Naive thymus-derived CD8-positive, alpha-beta T cell (primary cell): ENCODE data around the gene PBXIP1. TPM values are rescaled to one million over a fixed set of nuclear protein-coding genes. Genes with fewer than 3 reads are reported as not detected.
"Not testable (repeated sequence)": the region's sequence is repeated elsewhere in the genome, so short reads cannot be mapped to it uniquely, and the experiment has no call there.

Experiments used
- ATAC-seq, 2 donors: fragments of 150-1000 bp; cut with Tn5 transposase in 1 of 2; sonication (Bioruptor Pico), chemical (Tn5 transposase) in 1 of 2; 1 replicate in 1 of 2; 2 replicates in 1 of 2; pipeline ENCODE4 v1.10.0; 2021; ENCODE audit warnings: mild to moderate bottlenecking in 2 of 2, moderate library complexity in 2 of 2
- POLR2A ChIA-PET: fragments of 350-600 bp; sonication (Branson Sonifier 250); formaldehyde crosslinking; loops from one replicate; lab custom pipeline; 2021; ENCODE audit warnings: antibody characterized with exemption; lab: Charles Lee
- DNase-seq, 10 donors: peaks; one replicate each; pipeline versions ENCODE4 v3.0.0 to v3.0.0-alpha.2; 2020 to 2022
- H3K27ac Mint-ChIP-seq, 10 donors: one replicate each; pipeline ENCODE4 v1.8.0; 2020 to 2022; ENCODE audit warnings: mild to moderate bottlenecking in 10 of 10, mixed read lengths in 10 of 10, moderate library complexity in 4 of 10, inconsistent platforms in 1 of 10
- H3K27me3 Mint-ChIP-seq, 5 donors: one replicate each; pipeline ENCODE4 v1.8.0; 2021 to 2022; ENCODE audit warnings: mixed read lengths in 5 of 5
- H3K36me3 Mint-ChIP-seq, 3 donors: one replicate each; pipeline ENCODE4 v1.8.0; 2020 to 2022; ENCODE audit warnings: mixed read lengths in 3 of 3, mild to moderate bottlenecking in 2 of 3, inconsistent platforms in 1 of 3
- H3K4me1 Mint-ChIP-seq, 4 donors: one replicate each; pipeline ENCODE4 v1.8.0; 2021 to 2022; ENCODE audit warnings: mixed read lengths in 4 of 4
- H3K4me3 Mint-ChIP-seq, 10 donors: one replicate each; pipeline ENCODE4 v1.8.0; 2020 to 2022; ENCODE audit warnings: mild to moderate bottlenecking in 10 of 10, mixed read lengths in 10 of 10, moderate library complexity in 6 of 10, inconsistent platforms in 1 of 10
- H3K9me3 Mint-ChIP-seq, 9 donors: one replicate each; pipeline ENCODE4 v1.8.0; 2020 to 2022; ENCODE audit warnings: mixed read lengths in 9 of 9, mild to moderate bottlenecking in 3 of 9, inconsistent platforms in 1 of 9, moderate library complexity in 1 of 9
- polyA plus RNA-seq, 3 donors: library from polyadenylated mRNA; unstranded; fragments of 300-500 nt; fragmentation: Illumina TruSeq; gene quantifications; one replicate each; pipeline ENCODE4 v1.2.3, GENCODE V29; 2021
- total RNA-seq, 8 experiments: library from RNA in 2 of 8; stranded (reverse) in 2 of 8; gene quantifications; one replicate each; pipeline ENCODE4 v1.2.3 and lab custom pipeline; 2021 to 2026

Gene PBXIP1
- total and polyA plus RNA-seq, 5 experiments from 2014 or later = 182 to 319 (median 239) TPM

DNA sequence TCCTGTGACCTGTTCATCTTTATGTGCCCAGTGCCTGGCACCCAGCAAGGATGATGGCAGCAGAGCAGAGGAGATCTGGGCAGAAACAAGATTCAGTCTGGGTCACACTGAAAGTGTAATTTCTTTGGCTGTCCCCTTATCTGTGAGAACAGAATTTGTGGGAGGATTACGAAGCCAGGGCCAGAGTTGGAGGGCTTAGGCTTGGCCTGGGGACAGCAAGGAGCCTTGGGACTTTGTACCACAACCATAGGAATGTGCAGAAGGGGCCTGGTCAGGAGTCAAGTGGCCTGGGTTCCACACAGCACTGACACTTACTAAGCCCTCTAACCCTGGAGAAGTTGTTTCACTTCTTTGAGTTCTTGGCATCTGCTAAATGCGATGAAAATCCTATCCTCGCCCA, 32.2 kb downstream of the PBXIP1 start:
- Mint-ChIP-seq H3K27ac (peak overlapping the region in 2 of 10 donors; percentile 37), H3K36me3 (peaks cover 7 to 47% (median 10%) of the 10 kb centered on the region in 3 donors), H3K4me3 (no peak overlapping the region), H3K9me3 (no peaks in the 10 kb centered on the region), H3K4me1 (peaks cover 2 to 15% (median 13%) of the 10 kb centered on the region in 4 donors), H3K27me3 (no peaks in the 10 kb centered on the region)
- ATAC-seq (no peak), DNase-seq (no peak)
- POLR2A ChIA-PET = no interaction called here

DNA sequence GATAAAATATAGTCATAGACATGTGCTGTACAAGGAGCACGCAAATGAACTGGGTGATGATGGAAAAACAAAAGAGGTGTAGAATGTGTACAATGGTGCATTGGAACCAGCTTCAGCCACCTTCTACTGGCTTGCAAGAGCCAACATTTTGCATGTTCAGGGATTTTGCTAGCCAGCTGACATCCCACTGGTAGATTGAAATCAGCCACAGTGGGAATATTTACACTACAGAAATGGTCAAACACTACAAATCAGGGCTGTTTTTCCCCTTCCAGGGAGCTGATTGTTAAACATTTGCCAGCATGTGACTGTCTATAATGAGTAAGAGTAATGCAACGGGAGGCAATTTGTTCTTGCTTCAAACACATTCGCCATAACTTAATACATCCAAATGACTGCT, 42.6 kb downstream of the PBXIP1 start:
- POLR2A ChIA-PET = interaction anchor here (0.5 kb wide), 1 partner anchor 255 kb away, joined by 4 read pairs; no protein-coding TSS in a partner anchor
- Mint-ChIP-seq H3K36me3 (peaks cover 4 to 6% (median 6%) of the 10 kb centered on the region in 3 donors), H3K27me3 (peaks cover 0 to 3% (median 1%) of the 10 kb centered on the region in 5 donors), H3K4me3 (no peak overlapping the region), H3K4me1 (no peaks in the 10 kb centered on the region), H3K9me3 (peaks cover 0 to 2% (median 0%) of the 10 kb centered on the region in 9 donors), H3K27ac (no peak overlapping the region)
- DNase-seq (no peak), ATAC-seq (no peak)

DNA sequence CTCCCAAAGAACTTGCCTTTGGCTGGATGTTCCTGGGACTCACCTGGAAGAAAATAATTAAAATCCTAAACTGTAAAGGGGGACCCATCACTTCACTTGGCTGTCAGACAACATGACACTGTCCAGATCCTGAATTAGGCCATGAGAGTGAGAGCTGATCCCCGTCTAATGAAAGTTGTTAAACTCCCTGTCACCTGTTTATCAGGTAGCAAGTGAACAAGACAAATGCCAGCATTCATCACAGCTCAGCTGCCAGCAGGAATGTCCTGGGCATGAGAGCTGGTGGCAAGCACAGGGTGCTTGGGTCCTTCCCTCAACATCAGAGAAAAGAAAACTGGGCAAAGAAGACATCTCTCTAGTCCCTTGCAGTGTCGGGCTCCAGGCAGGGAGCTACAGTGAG, 43.1 kb downstream of the PBXIP1 start:
- Mint-ChIP-seq H3K4me3 (no peak overlapping the region), H3K36me3 (peaks cover 4 to 6% (median 6%) of the 10 kb centered on the region in 3 donors), H3K4me1 (peaks cover 0 to 1% (median 0%) of the 10 kb centered on the region in 4 donors), H3K27ac (peak overlapping the region in 1 of 10 donors; percentile 33), H3K27me3 (peaks cover 0 to 3% (median 1%) of the 10 kb centered on the region in 5 donors), H3K9me3 (peaks cover 0 to 2% (median 0%) of the 10 kb centered on the region in 9 donors)
- no peak for DNase-seq
- POLR2A ChIA-PET = interaction anchor here (0.5 kb wide), 1 partner anchor 255 kb away, joined by 4 read pairs; no protein-coding TSS in a partner anchor
- no peak for ATAC-seq

- Mint-ChIP-seq H3K9me3 (peaks cover 0 to 2% (median 0%) of the 10 kb centered on the region in 9 donors), H3K27ac (peak overlapping the region in 1 of 10 donors; percentile 12), H3K4me1 (peaks cover 0 to 2% (median 0%) of the 10 kb centered on the region in 4 donors), H3K4me3 (no peak overlapping the region), H3K36me3 (peaks cover 4 to 6% (median 6%) of the 10 kb centered on the region in 3 donors), H3K27me3 (peaks cover 0 to 3% (median 1%) of the 10 kb centered on the region in 5 donors)
- POLR2A ChIA-PET = interaction anchor here (0.9 kb wide), 1 partner anchor 25 kb away, joined by 3 read pairs; the partner anchor contains the start of gene PMVK
- no peak for ATAC-seq
- no peak for DNase-seq
Observed at GRCh38 chr1:154911691-154912550, 44.0 kb downstream of the PBXIP1 start.

DNA sequence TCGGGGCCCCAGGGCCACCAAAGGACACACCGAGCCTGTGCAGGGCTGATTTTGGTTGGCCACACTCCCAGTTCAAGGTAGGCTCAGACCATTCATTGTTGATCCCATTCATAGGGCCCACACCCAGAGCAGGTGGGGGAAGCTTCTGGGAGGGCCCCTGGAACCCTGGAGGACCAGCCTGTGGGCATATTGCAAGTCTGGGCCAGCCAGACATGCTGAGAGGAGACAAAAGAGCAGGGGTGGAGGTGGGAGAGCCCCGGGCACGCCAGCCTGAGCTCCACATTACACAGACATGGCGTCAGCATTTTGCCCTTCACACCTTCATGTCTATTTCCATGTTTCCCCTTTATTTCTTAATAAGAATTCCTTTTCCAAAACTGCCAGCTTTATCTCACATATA, 45.0 kb downstream of the PBXIP1 start:
- DNase-seq = no peak

DNA sequence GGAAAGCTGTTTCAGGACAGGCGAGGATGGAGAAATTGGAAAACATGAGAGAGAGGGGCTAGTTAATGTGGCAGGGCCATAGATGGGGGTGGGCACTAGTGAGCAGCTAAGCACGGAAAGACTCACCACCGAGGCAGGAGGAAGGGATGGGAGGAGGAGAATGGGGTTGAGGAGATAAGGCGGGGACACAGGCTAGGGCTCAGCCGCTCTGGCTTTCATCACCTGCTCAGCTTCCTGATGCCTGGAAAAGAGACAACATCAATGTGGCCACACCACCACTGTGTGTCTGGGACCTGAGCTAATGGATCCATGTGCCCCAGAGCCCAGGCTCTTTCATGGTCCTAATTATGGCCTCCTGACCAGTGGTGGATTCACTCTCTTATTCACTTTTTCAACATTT, 47.0 kb downstream of the PBXIP1 start:
- Mint-ChIP-seq H3K27me3 (peaks cover 0 to 3% (median 1%) of the 10 kb centered on the region in 5 donors), H3K4me1 (peaks cover 0 to 2% (median 0%) of the 10 kb centered on the region in 4 donors), H3K9me3 (no peaks in the 10 kb centered on the region), H3K27ac (peak overlapping the region in 1 of 10 donors; percentile 44), H3K4me3 (no peak overlapping the region), H3K36me3 (no peaks in the 10 kb centered on the region)
- DNase-seq = no peak
- POLR2A ChIA-PET = no interaction called here
- no peak for ATAC-seq

More for the DNA sequence above, 45.0 kb downstream of the PBXIP1 start:
- Mint-ChIP-seq H3K9me3 (no peaks in the 10 kb centered on the region), H3K4me3 (no peak overlapping the region), H3K4me1 (peaks cover 0 to 2% (median 0%) of the 10 kb centered on the region in 4 donors), H3K27me3 (peaks cover 0 to 3% (median 1%) of the 10 kb centered on the region in 5 donors), H3K27ac (no peak overlapping the region), H3K36me3 (peaks cover 0 to 3% (median 0%) of the 10 kb centered on the region in 3 donors)
- POLR2A ChIA-PET = interaction anchor here (0.9 kb wide), 1 partner anchor 26 kb away, joined by 3 read pairs; the partner anchor contains the start of gene PMVK
- ATAC-seq = no peak

DNA sequence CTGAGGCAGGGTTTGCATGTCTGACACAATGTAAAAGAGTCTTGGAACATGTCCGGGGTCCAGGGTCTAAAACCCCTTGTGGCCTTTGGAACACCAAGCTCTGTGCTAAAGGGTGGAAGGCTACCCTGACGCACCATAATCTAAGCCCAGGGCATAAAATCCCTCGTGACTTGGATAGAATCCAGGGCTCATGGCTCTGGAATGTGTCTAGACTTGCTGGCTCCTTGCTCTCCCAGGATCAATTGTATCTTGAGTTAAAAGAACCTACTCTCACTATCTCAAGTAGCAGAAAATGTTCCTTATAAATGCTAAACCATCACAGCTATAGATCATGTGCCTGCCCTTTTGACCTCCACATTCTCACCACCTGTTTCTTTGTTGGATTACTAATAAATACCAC, 47.8 kb downstream of the PBXIP1 start:
- H3K27me3 Mint-ChIP-seq, H3K4me3 Mint-ChIP-seq, H3K36me3 Mint-ChIP-seq, POLR2A ChIA-PET, H3K4me1 Mint-ChIP-seq, H3K9me3 Mint-ChIP-seq, DNase-seq, ATAC-seq: not testable (repeated sequence)
- peak overlapping the region in 1 of 10 donors; percentile 44 for H3K27ac Mint-ChIP-seq

DNA sequence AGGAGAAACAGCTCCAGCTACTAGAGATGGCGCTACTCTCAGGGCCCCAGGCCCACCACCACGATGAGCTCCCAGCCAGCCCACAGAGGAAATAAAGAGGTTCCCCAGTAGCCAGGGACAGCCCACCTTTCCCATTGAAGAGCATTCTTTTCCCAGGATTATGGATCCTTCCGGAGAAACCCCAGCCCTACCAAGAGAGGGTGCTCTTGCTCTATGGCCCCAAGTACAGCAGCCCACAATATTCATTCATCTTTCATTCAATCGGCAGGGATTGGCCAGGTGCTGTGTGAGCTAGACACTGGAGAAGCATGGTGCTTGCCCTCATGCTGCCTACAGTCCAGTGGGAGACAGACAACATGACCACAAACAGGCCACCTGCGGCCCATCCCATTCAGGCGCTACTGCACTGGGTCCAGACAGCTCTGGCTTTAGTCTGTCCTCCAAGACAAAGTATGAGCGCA, 49.2 kb downstream of the PBXIP1 start:
- peak in 1 of 10 donors; percentile 4 for DNase-seq
- POLR2A ChIA-PET = interaction anchor here (0.7 kb wide), 2 partner anchors 78 to 414 kb away, joined by 3 read pairs; no protein-coding TSS in a partner anchor

DNA sequence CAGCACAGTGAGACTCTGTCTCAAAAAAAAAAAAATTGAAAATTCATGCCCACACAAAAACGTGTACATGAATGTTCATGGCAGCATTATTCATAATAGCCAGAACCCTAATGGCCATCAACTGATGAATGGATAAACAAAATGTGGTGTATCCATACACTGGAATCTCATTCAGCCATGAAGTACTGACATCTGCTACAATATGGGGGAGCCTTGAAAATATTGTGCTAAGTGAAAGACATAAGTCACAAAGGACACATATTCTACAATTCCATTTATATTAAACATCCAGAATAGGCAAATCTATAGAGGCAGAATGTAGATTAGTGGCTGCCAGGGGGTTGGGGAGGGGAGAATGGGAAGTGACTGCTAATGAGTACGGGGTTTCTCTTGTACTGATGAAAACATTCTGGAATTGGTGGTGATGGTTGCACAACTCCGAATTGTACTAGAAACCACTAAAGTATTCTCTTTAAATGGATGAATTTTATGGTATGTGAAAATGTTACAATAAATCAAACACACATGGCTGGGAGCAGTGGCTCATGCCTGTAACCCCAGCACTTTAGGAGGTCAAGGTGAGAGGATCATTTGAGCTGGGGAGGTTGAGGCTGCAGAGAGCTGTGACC, 52.8 kb downstream of the PBXIP1 start:
- Mint-ChIP-seq H3K4me3 (no peak overlapping the region), H3K36me3 (no peaks in the 10 kb centered on the region), H3K9me3 (no peaks in the 10 kb centered on the region), H3K27ac (peak overlapping the region in 1 of 10 donors; percentile 19), H3K4me1 (peaks cover 0 to 2% (median 0%) of the 10 kb centered on the region in 4 donors), H3K27me3 (peaks cover 0 to 2% (median 0%) of the 10 kb centered on the region in 5 donors)
- ATAC-seq (no peak), DNase-seq (no peak)
- POLR2A ChIA-PET = no interaction called here

More for the DNA sequence above, 49.2 kb downstream of the PBXIP1 start:
- Mint-ChIP-seq H3K4me3 (no peak overlapping the region), H3K36me3 (no peaks in the 10 kb centered on the region), H3K9me3 (no peaks in the 10 kb centered on the region), H3K4me1 (peaks cover 0 to 2% (median 0%) of the 10 kb centered on the region in 4 donors), H3K27ac (no peak overlapping the region), H3K27me3 (peaks cover 0 to 3% (median 1%) of the 10 kb centered on the region in 5 donors)
- no peak for ATAC-seq

DNA sequence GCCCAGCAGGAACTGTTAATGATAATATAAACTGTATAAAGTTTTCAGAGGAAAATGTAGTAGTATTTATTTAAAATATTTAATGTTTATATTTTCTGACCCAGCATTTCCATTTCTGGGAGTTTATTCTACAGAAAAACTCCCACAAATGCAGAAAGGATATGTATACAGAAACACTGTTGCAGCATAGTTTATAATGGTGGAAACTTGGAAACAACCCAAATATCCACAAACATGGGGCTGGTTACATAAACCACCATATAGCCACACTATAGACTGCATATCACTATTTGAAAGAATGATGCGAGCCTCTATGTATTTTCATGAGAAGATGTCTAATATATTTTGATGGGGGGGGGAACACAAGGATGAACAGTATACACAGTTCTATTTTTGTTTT, 54.3 kb downstream of the PBXIP1 start:
- Mint-ChIP-seq H3K36me3 (no peaks in the 10 kb centered on the region), H3K9me3 (no peaks in the 10 kb centered on the region), H3K4me1 (no peaks in the 10 kb centered on the region), H3K27me3 (peaks cover 0 to 4% (median 0%) of the 10 kb centered on the region in 5 donors), H3K4me3 (no peak overlapping the region), H3K27ac (no peak overlapping the region)
- POLR2A ChIA-PET = no interaction called here
- ATAC-seq (no peak), DNase-seq (no peak)

DNA sequence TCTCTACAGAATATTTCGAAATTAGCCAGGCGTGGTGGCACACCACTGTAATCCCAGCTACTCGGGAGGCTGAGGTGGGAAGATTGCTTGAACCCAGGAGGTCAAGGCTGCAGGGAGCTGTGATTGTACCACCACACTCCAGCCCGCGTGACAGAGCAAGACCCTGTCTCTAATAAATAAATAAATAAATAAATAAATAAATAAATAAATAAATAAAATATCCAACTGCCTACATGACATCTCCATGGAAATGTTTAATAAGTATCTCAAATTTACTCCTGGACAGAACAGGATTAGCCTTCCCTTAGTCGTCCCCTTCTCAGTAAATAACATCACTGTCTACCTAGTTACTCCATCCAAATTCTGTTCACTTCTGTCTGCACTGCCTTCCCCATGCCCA, 56.9 kb downstream of the PBXIP1 start:
- no peaks in the 10 kb centered on the region for H3K9me3 Mint-ChIP-seq
- peaks cover 0 to 4% (median 0%) of the 10 kb centered on the region in 5 donors for H3K27me3 Mint-ChIP-seq
- no peaks in the 10 kb centered on the region for H3K36me3 Mint-ChIP-seq
- H3K4me1 Mint-ChIP-seq = no peaks in the 10 kb centered on the region
- DNase-seq = no peak
- peak overlapping the region in 1 of 10 donors; percentile 4 for H3K27ac Mint-ChIP-seq
- POLR2A ChIA-PET = no interaction called here
- ATAC-seq = no peak
- H3K4me3 Mint-ChIP-seq = no peak overlapping the region

- Mint-ChIP-seq H3K4me1 (peaks cover 0 to 4% (median under 1%) of the 10 kb centered on the region in 4 donors), H3K27me3 (peaks cover 0 to 4% (median 0%) of the 10 kb centered on the region in 5 donors), H3K36me3 (no peaks in the 10 kb centered on the region), H3K27ac (peak overlapping the region in 1 of 10 donors; percentile 59), H3K9me3 (no peaks in the 10 kb centered on the region), H3K4me3 (no peak overlapping the region)
- ATAC-seq = no peak
- POLR2A ChIA-PET = no interaction called here
- DNase-seq = no peak
Observed at GRCh38 chr1:154896771-154897286, 59.1 kb downstream of the PBXIP1 start.
